ENCODE measurements around the gene DAP3. TPM values are rescaled to one million over a fixed set of nuclear protein-coding genes. Genes with fewer than 3 reads are reported as not detected.
"Not testable (repeated sequence)": the region's sequence is repeated elsewhere in the genome, so short reads cannot be mapped to it uniquely, and the experiment has no call there.

DAP3 gene
- total RNA-seq, 1 experiment from 2014 or later, result 104 TPM

GRCh38 chr1:155669233-155670162, 19.4 kb upstream of the DAP3 start:
- Histone ChIP-seq H3K36me3 (replicated peaks; ENCODE audit: control insufficient read depth, insufficient read depth, low read length) (peaks cover 22% of the 10 kb centered on the region), H3K4me3 (ENCODE audit: insufficient read depth, low read depth, low read length) (no peak overlapping the region), H3K27me3 (ENCODE audit: control insufficient read depth, insufficient read depth, low read length) (no peaks in the 10 kb centered on the region)
- DNase-seq, result no peak

GRCh38 chr1:155671750-155672149, 17.1 kb upstream of the DAP3 start:
- Histone ChIP-seq H3K27me3 (ENCODE audit: control insufficient read depth, insufficient read depth, low read length) (no peaks in the 10 kb centered on the region), H3K4me3 (ENCODE audit: insufficient read depth, low read depth, low read length) (no peak overlapping the region), H3K36me3 (replicated peaks; ENCODE audit: control insufficient read depth, insufficient read depth, low read length) (peaks cover 22% of the 10 kb centered on the region)
- DNase-seq, result no peak

GRCh38 chr1:155673003-155673402, 15.9 kb upstream of the DAP3 start:
- H3K4me3 ChIP-seq (ENCODE audit: insufficient read depth, low read depth, low read length), result no peak overlapping the region
- no peaks in the 10 kb centered on the region for H3K27me3 ChIP-seq (ENCODE audit: control insufficient read depth, insufficient read depth, low read length)
- no peak for DNase-seq
- peaks cover 23% of the 10 kb centered on the region for H3K36me3 ChIP-seq (replicated peaks; ENCODE audit: control insufficient read depth, insufficient read depth, low read length)

GRCh38 chr1:155678027-155678426, 10.9 kb upstream of the DAP3 start:
- Histone ChIP-seq H3K27me3 (ENCODE audit: control insufficient read depth, insufficient read depth, low read length) (no peaks in the 10 kb centered on the region), H3K4me3 (ENCODE audit: insufficient read depth, low read depth, low read length) (no peak overlapping the region), H3K36me3 (replicated peaks; ENCODE audit: control insufficient read depth, insufficient read depth, low read length) (peaks cover 14% of the 10 kb centered on the region)
- no peak for DNase-seq

GRCh38 chr1:155678992-155679391, 9.9 kb upstream of the DAP3 start:
- not testable (repeated sequence) for DNase-seq

GRCh38 chr1:155680531-155680930, 8.4 kb upstream of the DAP3 start:
- no peak for DNase-seq
- Histone ChIP-seq H3K27me3 (ENCODE audit: control insufficient read depth, insufficient read depth, low read length) (no peaks in the 10 kb centered on the region), H3K4me3 (ENCODE audit: insufficient read depth, low read depth, low read length) (no peak overlapping the region), H3K36me3 (replicated peaks; ENCODE audit: control insufficient read depth, insufficient read depth, low read length) (peaks cover 9% of the 10 kb centered on the region)

More at GRCh38 chr1:155678992-155679391, 9.9 kb upstream of the DAP3 start:
- H3K4me3 ChIP-seq (ENCODE audit: insufficient read depth, low read depth, low read length); H3K27me3 ChIP-seq (ENCODE audit: control insufficient read depth, insufficient read depth, low read length): not testable (repeated sequence)
- peaks cover 10% of the 10 kb centered on the region for H3K36me3 ChIP-seq (replicated peaks; ENCODE audit: control insufficient read depth, insufficient read depth, low read length)

GRCh38 chr1:155681776-155682175, 7.1 kb upstream of the DAP3 start:
- H3K27me3 ChIP-seq (ENCODE audit: control insufficient read depth, insufficient read depth, low read length), result no peaks in the 10 kb centered on the region
- H3K36me3 ChIP-seq (replicated peaks; ENCODE audit: control insufficient read depth, insufficient read depth, low read length), result peaks cover 4% of the 10 kb centered on the region
- no peak overlapping the region for H3K4me3 ChIP-seq (ENCODE audit: insufficient read depth, low read depth, low read length)
- DNase-seq, result no peak

- H3K4me3 ChIP-seq (ENCODE audit: insufficient read depth, low read depth, low read length), result peak overlapping the region; percentile 100
- not testable (repeated sequence) for H3K27me3 ChIP-seq (ENCODE audit: control insufficient read depth, insufficient read depth, low read length); DNase-seq; H3K36me3 ChIP-seq (replicated peaks; ENCODE audit: control insufficient read depth, insufficient read depth, low read length)
These were observed 1.1 kb upstream of the DAP3 start for GRCh38 chr1:155687705-155688323.

- Histone ChIP-seq H3K4me3 (ENCODE audit: insufficient read depth, low read depth, low read length) (peak within 1 kb of the TSS; percentile 100), H3K27me3 (ENCODE audit: control insufficient read depth, insufficient read depth, low read length) (no peaks in the 10 kb centered on the region), H3K36me3 (replicated peaks; ENCODE audit: control insufficient read depth, insufficient read depth, low read length) (peaks cover 8% of the 10 kb centered on the region)
- DNase-seq, result peak; percentile 96
These were observed 389 bp upstream of the DAP3 start, which contains the start of gene YY1AP1 for GRCh38 chr1:155688324-155689080. TSS of gene YY1AP1 (minus strand) at chr1:155688774. CDS start at chr1:155680436, 8,338 bp downstream.

GRCh38 chr1:155691992-155692528, 3.2 kb downstream of the DAP3 start:
- DNase-seq, result no peak
- Histone ChIP-seq H3K36me3 (replicated peaks; ENCODE audit: control insufficient read depth, insufficient read depth, low read length) (peaks cover 8% of the 10 kb centered on the region), H3K27me3 (ENCODE audit: control insufficient read depth, insufficient read depth, low read length) (no peaks in the 10 kb centered on the region), H3K4me3 (ENCODE audit: insufficient read depth, low read depth, low read length) (no peak overlapping the region)

GRCh38 chr1:155694167-155694566, 5.3 kb downstream of the DAP3 start:
- peaks cover 8% of the 10 kb centered on the region for H3K36me3 ChIP-seq (replicated peaks; ENCODE audit: control insufficient read depth, insufficient read depth, low read length)
- no peaks in the 10 kb centered on the region for H3K27me3 ChIP-seq (ENCODE audit: control insufficient read depth, insufficient read depth, low read length)
- DNase-seq, result no peak
- H3K4me3 ChIP-seq (ENCODE audit: insufficient read depth, low read depth, low read length), result no peak overlapping the region

- no peak overlapping the region for H3K4me3 ChIP-seq (ENCODE audit: insufficient read depth, low read depth, low read length)
These were observed 6.2 kb downstream of the DAP3 start for GRCh38 chr1:155695072-155695471.

GRCh38 chr1:155695608-155696007, 6.7 kb downstream of the DAP3 start:
- no peak overlapping the region for H3K4me3 ChIP-seq (ENCODE audit: insufficient read depth, low read depth, low read length)
- DNase-seq, result no peak
- H3K27me3 ChIP-seq (ENCODE audit: control insufficient read depth, insufficient read depth, low read length), result no peaks in the 10 kb centered on the region
- peaks cover 5% of the 10 kb centered on the region for H3K36me3 ChIP-seq (replicated peaks; ENCODE audit: control insufficient read depth, insufficient read depth, low read length)

More at GRCh38 chr1:155695072-155695471, 6.2 kb downstream of the DAP3 start:
- Histone ChIP-seq H3K27me3 (ENCODE audit: control insufficient read depth, insufficient read depth, low read length) (no peaks in the 10 kb centered on the region), H3K36me3 (replicated peaks; ENCODE audit: control insufficient read depth, insufficient read depth, low read length) (peaks cover 8% of the 10 kb centered on the region)
- no peak for DNase-seq

- DNase-seq, result no peak
- Histone ChIP-seq H3K27me3 (ENCODE audit: control insufficient read depth, insufficient read depth, low read length) (no peaks in the 10 kb centered on the region), H3K36me3 (replicated peaks; ENCODE audit: control insufficient read depth, insufficient read depth, low read length) (peaks cover 1% of the 10 kb centered on the region; the same call in 1 of the 2 replicates), H3K4me3 (ENCODE audit: insufficient read depth, low read depth, low read length) (no peak overlapping the region)
These were observed 7.6 kb downstream of the DAP3 start for GRCh38 chr1:155696524-155696923.

All from H7 (cell line).